H1 (cell line): ENCODE results near the gene FAM3B. TPM values are rescaled to one million over a fixed set of nuclear protein-coding genes. Genes with fewer than 3 reads are reported as not detected.

Experiments
- ASH2L ChIP-seq: fragments of 200-600, 300-600 bp; sonication (generic); IDR thresholded peaks from one replicate; pipeline ENCODE4 v1.7.1; 2017; ENCODE audit warnings: low read length
- CBX5 ChIP-seq: fragments of 300-800, 300-1000 bp; sonication (generic); IDR thresholded peaks from 2 replicates; pipeline ENCODE4 v1.7.1; 2016; ENCODE audit warnings: antibody characterized with exemption, low read length, low read depth
- CHD7 ChIP-seq: fragments of 300-600 bp; sonication (generic); IDR thresholded peaks from 2 replicates; pipeline ENCODE4 v1.7.1; 2012; ENCODE audit warnings: low read length, moderate library complexity, mild to moderate bottlenecking, inconsistent platforms; ENCODE audit not compliant: insufficient replicate concordance
- MAFK ChIP-seq: IDR thresholded peaks from 2 replicates; pipeline ENCODE4 v1.6.1; 2012; ENCODE audit warnings: low read depth, mild to moderate bottlenecking, improper control_type of control experiment, low read length
- NRF1 ChIP-seq: IDR thresholded peaks from 2 replicates; pipeline ENCODE4 v1.6.1; 2011; ENCODE audit warnings: mild to moderate bottlenecking, low read depth, low read length, improper control_type of control experiment
- POLR2A ChIP-seq, 2 experiments: IDR thresholded peaks; 1 replicate in 1 of 2; 2 replicates in 1 of 2; pipeline ENCODE4 v1.6.1; 2011; ENCODE audit warnings: low read depth in 2 of 2, low read length in 2 of 2, mild to moderate bottlenecking in 2 of 2; ENCODE audit errors: control extremely low read depth in 1 of 2
- YY1 ChIP-seq: IDR thresholded peaks from 2 replicates; pipeline ENCODE4 v1.6.1; 2011; ENCODE audit warnings: low read depth, mild to moderate bottlenecking, low read length
- polyA plus RNA-seq, 7 experiments: library from polyadenylated mRNA; depleted of rRNA in 3 of 7; stranded (reverse) in 5 of 7; unstranded in 2 of 7; fragments of >200 nt in 5 of 7; fragments of 200-250 nt in 2 of 7; gene quantifications; 1 replicate in 5 of 7; 2 replicates in 1 of 7; 4 replicates in 1 of 7; pipeline versions ENCODE4 v1.2.1 to v1.2.3, GENCODE V29; 2011 to 2013; ENCODE audit warnings: missing spikeins in 2 of 7, mixed read lengths in 2 of 7
- total RNA-seq: library from RNA; stranded (reverse); fragmentation: NEBNext Ultra II Directional; extraction: Animal tissue kit (Norgen Biotek cat#: 25700); gene quantifications from 2 replicates; pipeline ENCODE4 v1.2.1, GENCODE V29; 2021

The FAM3B gene
- total and polyA plus RNA-seq, 2 of the 8 experiments (the other 6 are each of a cell fraction or from before 2014, with no cell fraction given): 2.0 TPM

- no peak for TF ChIP-seq CHD7
- no peak for TF ChIP-seq YY1
- no peak for TF ChIP-seq ASH2L
- TF ChIP-seq MAFK: no peak
- TF ChIP-seq POLR2A (IDR thresholded peaks at IDR 0.05; ENCODE audit: control extremely low read depth in 1 of 2, low read depth in 2 of 2, low read length in 2 of 2): no peak
- no peak for TF ChIP-seq CBX5
- TF ChIP-seq NRF1: no peak
Observed at GRCh38 chr21:41349126-41349525, 32.5 kb downstream of the FAM3B start (continued).
